ENCODE data around the gene MAP3K10. TPM values are rescaled to one million over a fixed set of nuclear protein-coding genes. Genes with fewer than 3 reads are reported as not detected.

MAP3K10 gene
- total RNA-seq, 1 donor from 2014 or later = 5.7 TPM

GRCh38 chr19:40246292-40247073 lies 55.3 kb downstream of the MAP3K10 start:
- H4K20me1 ChIP-seq (ENCODE audit: low read depth) = peaks cover 14% of the 10 kb centered on the region
- H3K36me3 Mint-ChIP-seq = peaks cover 5% of the 10 kb centered on the region
- H3K4me3 Mint-ChIP-seq = no peak overlapping the region
- no peak overlapping the region for H3K27ac ChIP-seq
- H3K4me3 ChIP-seq = no peak overlapping the region
- peaks cover 1% of the 10 kb centered on the region for H3K27me3 Mint-ChIP-seq (ENCODE audit: insufficient read depth, low read depth)
- H3K27ac Mint-ChIP-seq = no peak overlapping the region
- no peaks in the 10 kb centered on the region for H3K9me3 ChIP-seq (ENCODE audit: low read depth)
- TF ChIP-seq EZH2phosphoT487 (IDR thresholded peaks at IDR 0.05) (no peak), EZH2 (IDR thresholded peaks at IDR 0.05) (no peak)
- TF ChIP-seq, protein P1, sequence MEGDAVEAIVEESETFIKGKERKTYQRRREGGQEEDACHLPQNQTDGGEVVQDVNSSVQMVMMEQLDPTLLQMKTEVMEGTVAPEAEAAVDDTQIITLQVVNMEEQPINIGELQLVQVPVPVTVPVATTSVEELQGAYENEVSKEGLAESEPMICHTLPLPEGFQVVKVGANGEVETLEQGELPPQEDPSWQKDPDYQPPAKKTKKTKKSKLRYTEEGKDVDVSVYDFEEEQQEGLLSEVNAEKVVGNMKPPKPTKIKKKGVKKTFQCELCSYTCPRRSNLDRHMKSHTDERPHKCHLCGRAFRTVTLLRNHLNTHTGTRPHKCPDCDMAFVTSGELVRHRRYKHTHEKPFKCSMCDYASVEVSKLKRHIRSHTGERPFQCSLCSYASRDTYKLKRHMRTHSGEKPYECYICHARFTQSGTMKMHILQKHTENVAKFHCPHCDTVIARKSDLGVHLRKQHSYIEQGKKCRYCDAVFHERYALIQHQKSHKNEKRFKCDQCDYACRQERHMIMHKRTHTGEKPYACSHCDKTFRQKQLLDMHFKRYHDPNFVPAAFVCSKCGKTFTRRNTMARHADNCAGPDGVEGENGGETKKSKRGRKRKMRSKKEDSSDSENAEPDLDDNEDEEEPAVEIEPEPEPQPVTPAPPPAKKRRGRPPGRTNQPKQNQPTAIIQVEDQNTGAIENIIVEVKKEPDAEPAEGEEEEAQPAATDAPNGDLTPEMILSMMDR (IDR thresholded peaks at IDR 0.05) = no peak
- H3F3A ChIP-seq (ENCODE audit: low read depth) = no peaks in the 10 kb centered on the region
- H3K9ac ChIP-seq = no peak overlapping the region
- DNase-seq (ENCODE audit: low spot score) = no peak
- no peaks in the 10 kb centered on the region for H3K9me3 Mint-ChIP-seq
- no peaks in the 10 kb centered on the region for H3K79me2 ChIP-seq (ENCODE audit: low read depth)
- no peak overlapping the region for H2AFZ ChIP-seq (replicated peaks)
- no peaks in the 10 kb centered on the region for H3K4me1 ChIP-seq
- no peaks in the 10 kb centered on the region for H3K36me3 ChIP-seq
- H3K4me1 Mint-ChIP-seq = peaks cover 12% of the 10 kb centered on the region
- H3K4me2 ChIP-seq = no peak overlapping the region
- no peaks in the 10 kb centered on the region for H3K27me3 ChIP-seq

GRCh38 chr19:40247178-40247577 lies 56.0 kb downstream of the MAP3K10 start:
- Histone ChIP-seq H3K4me1 (no peaks in the 10 kb centered on the region), H3F3A (ENCODE audit: low read depth) (no peaks in the 10 kb centered on the region), H3K79me2 (ENCODE audit: low read depth) (no peaks in the 10 kb centered on the region), H3K4me3 (no peak overlapping the region), H3K27ac (no peak overlapping the region), H3K4me2 (no peak overlapping the region), H3K9me3 (ENCODE audit: low read depth) (no peaks in the 10 kb centered on the region), H3K36me3 (no peaks in the 10 kb centered on the region), H3K9ac (no peak overlapping the region), H3K27me3 (no peaks in the 10 kb centered on the region), H2AFZ (replicated peaks) (no peak overlapping the region), H4K20me1 (ENCODE audit: low read depth) (peaks cover 18% of the 10 kb centered on the region)
- Mint-ChIP-seq H3K4me3 (no peak overlapping the region), H3K9me3 (no peaks in the 10 kb centered on the region), H3K4me1 (peaks cover 12% of the 10 kb centered on the region), H3K27ac (no peak overlapping the region), H3K36me3 (peaks cover 3% of the 10 kb centered on the region), H3K27me3 (ENCODE audit: insufficient read depth, low read depth) (no peaks in the 10 kb centered on the region)
- no peak for DNase-seq (ENCODE audit: low spot score)
- TF ChIP-seq, protein P1 (IDR thresholded peaks at IDR 0.05) = no peak
- TF ChIP-seq EZH2 (IDR thresholded peaks at IDR 0.05) (no peak), EZH2phosphoT487 (IDR thresholded peaks at IDR 0.05) (no peak)

- Mint-ChIP-seq H3K27ac (peak overlapping the region; percentile 29), H3K9me3 (no peaks in the 10 kb centered on the region), H3K36me3 (peaks cover 8% of the 10 kb centered on the region), H3K4me3 (peak overlapping the region; percentile 43), H3K4me1 (peaks cover 12% of the 10 kb centered on the region), H3K27me3 (ENCODE audit: insufficient read depth, low read depth) (no peaks in the 10 kb centered on the region)
- no peaks in the 10 kb centered on the region for H3K36me3 ChIP-seq
- peaks cover 23% of the 10 kb centered on the region for H4K20me1 ChIP-seq (ENCODE audit: low read depth)
- no peaks in the 10 kb centered on the region for H3K79me2 ChIP-seq (ENCODE audit: low read depth)
- H3K4me2 ChIP-seq = no peak overlapping the region
- H3K9me3 ChIP-seq (ENCODE audit: low read depth) = no peaks in the 10 kb centered on the region
- no peak overlapping the region for H2AFZ ChIP-seq (replicated peaks)
- H3F3A ChIP-seq (ENCODE audit: low read depth) = no peaks in the 10 kb centered on the region
- H3K27me3 ChIP-seq = no peaks in the 10 kb centered on the region
- no peak overlapping the region for H3K9ac ChIP-seq
- no peak overlapping the region for H3K4me3 ChIP-seq
- DNase-seq (ENCODE audit: low spot score) = no peak
- H3K27ac ChIP-seq = no peak overlapping the region
- H3K4me1 ChIP-seq = no peaks in the 10 kb centered on the region
- TF ChIP-seq EZH2phosphoT487 (IDR thresholded peaks at IDR 0.05) (no peak), EZH2 (IDR thresholded peaks at IDR 0.05) (no peak)
- TF ChIP-seq, protein P1 (IDR thresholded peaks at IDR 0.05) = no peak
Measured at GRCh38 chr19:40247735-40248262, 56.6 kb downstream of the MAP3K10 start.
